Measurements from ENCODE around the gene ACACB. TPM values are rescaled to one million over a fixed set of nuclear protein-coding genes. Genes with fewer than 3 reads are reported as not detected.
"Not testable (repeated sequence)": the region's sequence is repeated elsewhere in the genome, so short reads cannot be mapped to it uniquely, and the experiment has no call there.

The ACACB gene
- total and polyA plus RNA-seq, 4 experiments from 2014 or later, result 0.83 to 47.1 (median 24.4) TPM

- no peak for DNase-seq
- ChIA-PET CTCF (ENCODE audit: partially characterized antibody) (no interaction called here), POLR2A (ENCODE audit: partially characterized antibody) (no interaction called here)
- H3K9me3 Mint-ChIP-seq, result peaks cover 0 to 13% (median under 1%) of the 10 kb centered on the region in 8 donors
- no peaks in the 10 kb centered on the region for H3K4me1 ChIP-seq (ENCODE audit: insufficient read depth, low read length)
- peak overlapping the region in 1 of 7 donors; percentile 17 for H3K27ac Mint-ChIP-seq
- no peaks in the 10 kb centered on the region for H3K36me3 ChIP-seq (ENCODE audit: insufficient read depth, low read length)
- no peaks in the 10 kb centered on the region for H3K27me3 ChIP-seq (ENCODE audit: insufficient read depth, low read length)
- no peak overlapping the region for H3K4me3 ChIP-seq (ENCODE audit: low read length in 2 of 2)
- H3K27ac ChIP-seq (ENCODE audit: low read depth, low read length), result no peak overlapping the region
- peaks cover 49 to 52% of the 10 kb centered on the region in 2 donors for H3K36me3 Mint-ChIP-seq
- intact Hi-C loops (cut with micrococcal nuclease), result no loop called here
- H3K4me1 Mint-ChIP-seq, result no peaks in the 10 kb centered on the region
- no peaks in the 10 kb centered on the region for H3K9me3 ChIP-seq (ENCODE audit: control insufficient read depth in 1 of 2, low read length in 2 of 2)
- no peaks in the 10 kb centered on the region for H3K27me3 Mint-ChIP-seq
- no peak overlapping the region for H3K4me3 Mint-ChIP-seq
Measured at GRCh38 chr12:109169262-109169661, 52.9 kb downstream of the ACACB start.

GRCh38 chr12:109169686-109170085 lies 53.3 kb downstream of the ACACB start:
- H3K27ac ChIP-seq (ENCODE audit: low read depth, low read length), result no peak overlapping the region
- H3K36me3 ChIP-seq (ENCODE audit: insufficient read depth, low read length), result no peaks in the 10 kb centered on the region
- H3K9me3 Mint-ChIP-seq, result peaks cover 0 to 13% (median 1%) of the 10 kb centered on the region in 8 donors
- H3K4me1 Mint-ChIP-seq, result no peaks in the 10 kb centered on the region
- H3K27me3 Mint-ChIP-seq, result no peaks in the 10 kb centered on the region
- H3K27ac Mint-ChIP-seq, result peak overlapping the region in 1 of 7 donors; percentile 37
- H3K4me3 ChIP-seq (ENCODE audit: low read length in 2 of 2), result no peak overlapping the region
- ChIA-PET CTCF (ENCODE audit: partially characterized antibody) (no interaction called here), POLR2A (ENCODE audit: partially characterized antibody) (no interaction called here)
- no peaks in the 10 kb centered on the region for H3K27me3 ChIP-seq (ENCODE audit: insufficient read depth, low read length)
- no peaks in the 10 kb centered on the region for H3K4me1 ChIP-seq (ENCODE audit: insufficient read depth, low read length)
- no peak for DNase-seq
- peaks cover 52 to 53% of the 10 kb centered on the region in 2 donors for H3K36me3 Mint-ChIP-seq
- intact Hi-C loops (cut with micrococcal nuclease), result no loop called here
- no peak overlapping the region for H3K4me3 Mint-ChIP-seq
- no peaks in the 10 kb centered on the region for H3K9me3 ChIP-seq (ENCODE audit: control insufficient read depth in 1 of 2, low read length in 2 of 2)

- Mint-ChIP-seq H3K27ac (no peak overlapping the region), H3K4me3 (no peak overlapping the region), H3K9me3 (peaks cover 0 to 13% (median 1%) of the 10 kb centered on the region in 8 donors), H3K4me1 (no peaks in the 10 kb centered on the region), H3K36me3 (peaks cover 52 to 56% of the 10 kb centered on the region in 2 donors), H3K27me3 (no peaks in the 10 kb centered on the region)
- POLR2A ChIA-PET (ENCODE audit: partially characterized antibody), result interaction anchor here (0.7 kb wide), 1 partner anchor 1899 kb away, joined by 3 read pairs; no protein-coding TSS in a partner anchor
- Histone ChIP-seq H3K4me1 (ENCODE audit: insufficient read depth, low read length) (no peaks in the 10 kb centered on the region), H3K9me3 (ENCODE audit: control insufficient read depth in 1 of 2, low read length in 2 of 2) (no peaks in the 10 kb centered on the region), H3K4me3 (ENCODE audit: low read length in 2 of 2) (no peak overlapping the region), H3K27ac (ENCODE audit: low read depth, low read length) (no peak overlapping the region), H3K36me3 (ENCODE audit: insufficient read depth, low read length) (no peaks in the 10 kb centered on the region), H3K27me3 (ENCODE audit: insufficient read depth, low read length) (no peaks in the 10 kb centered on the region)
- CTCF ChIA-PET (ENCODE audit: partially characterized antibody), result interaction anchor here (1.3 kb wide), 1 partner anchor 58 kb away, joined by 7 read pairs; no protein-coding TSS in a partner anchor
- intact Hi-C loops (cut with micrococcal nuclease), result no loop called here
- DNase-seq, result no peak
Measured at GRCh38 chr12:109170324-109170723, 53.9 kb downstream of the ACACB start.

- intact Hi-C loops (cut with micrococcal nuclease); H3K9me3 ChIP-seq (ENCODE audit: control insufficient read depth in 1 of 2, low read length in 2 of 2); H3K27me3 Mint-ChIP-seq; H3K4me3 Mint-ChIP-seq; H3K27ac Mint-ChIP-seq; H3K27ac ChIP-seq (ENCODE audit: low read depth, low read length); DNase-seq; H3K4me1 Mint-ChIP-seq; POLR2A ChIA-PET (ENCODE audit: partially characterized antibody); H3K36me3 ChIP-seq (ENCODE audit: insufficient read depth, low read length); CTCF ChIA-PET (ENCODE audit: partially characterized antibody); H3K4me3 ChIP-seq (ENCODE audit: low read length in 2 of 2); H3K27me3 ChIP-seq (ENCODE audit: insufficient read depth, low read length); H3K4me1 ChIP-seq (ENCODE audit: insufficient read depth, low read length): not testable (repeated sequence)
- peaks cover 0 to 13% (median 1%) of the 10 kb centered on the region in 8 donors for H3K9me3 Mint-ChIP-seq
- peaks cover 54 to 63% of the 10 kb centered on the region in 2 donors for H3K36me3 Mint-ChIP-seq
Measured at GRCh38 chr12:109172787-109173186, 56.4 kb downstream of the ACACB start.

- Mint-ChIP-seq H3K9me3 (peaks cover 0 to 13% (median 1%) of the 10 kb centered on the region in 8 donors), H3K36me3 (peaks cover 54 to 62% of the 10 kb centered on the region in 2 donors), H3K4me3 (no peak overlapping the region), H3K4me1 (no peaks in the 10 kb centered on the region), H3K27me3 (no peaks in the 10 kb centered on the region), H3K27ac (no peak overlapping the region)
- DNase-seq, result no peak
- ChIA-PET CTCF (ENCODE audit: partially characterized antibody) (no interaction called here), POLR2A (ENCODE audit: partially characterized antibody) (no interaction called here)
- H3K27ac ChIP-seq (ENCODE audit: low read depth, low read length), result no peak overlapping the region
- H3K4me3 ChIP-seq (ENCODE audit: low read length in 2 of 2), result no peak overlapping the region
- intact Hi-C loops (cut with micrococcal nuclease), result no loop called here
- H3K36me3 ChIP-seq (ENCODE audit: insufficient read depth, low read length), result no peaks in the 10 kb centered on the region
- no peaks in the 10 kb centered on the region for H3K9me3 ChIP-seq (ENCODE audit: control insufficient read depth in 1 of 2, low read length in 2 of 2)
- no peaks in the 10 kb centered on the region for H3K27me3 ChIP-seq (ENCODE audit: insufficient read depth, low read length)
- H3K4me1 ChIP-seq (ENCODE audit: insufficient read depth, low read length), result no peaks in the 10 kb centered on the region
Measured at GRCh38 chr12:109173443-109174240, 57.3 kb downstream of the ACACB start.

GRCh38 chr12:109174468-109174867 lies 58.1 kb downstream of the ACACB start:
- H3K4me3 Mint-ChIP-seq, result no peak overlapping the region
- no peaks in the 10 kb centered on the region for H3K27me3 ChIP-seq (ENCODE audit: insufficient read depth, low read length)
- intact Hi-C loops (cut with micrococcal nuclease), result no loop called here
- peaks cover 54 to 63% of the 10 kb centered on the region in 2 donors for H3K36me3 Mint-ChIP-seq
- no peak overlapping the region for H3K27ac ChIP-seq (ENCODE audit: low read depth, low read length)
- no peak overlapping the region for H3K27ac Mint-ChIP-seq
- DNase-seq, result no peak
- no peaks in the 10 kb centered on the region for H3K27me3 Mint-ChIP-seq
- no peaks in the 10 kb centered on the region for H3K9me3 ChIP-seq (ENCODE audit: control insufficient read depth in 1 of 2, low read length in 2 of 2)
- H3K4me1 Mint-ChIP-seq, result no peaks in the 10 kb centered on the region
- no peak overlapping the region for H3K4me3 ChIP-seq (ENCODE audit: low read length in 2 of 2)
- peaks cover 0 to 13% (median 1%) of the 10 kb centered on the region in 8 donors for H3K9me3 Mint-ChIP-seq
- POLR2A ChIA-PET (ENCODE audit: partially characterized antibody), result no interaction called here
- CTCF ChIA-PET (ENCODE audit: partially characterized antibody), result no interaction called here
- H3K36me3 ChIP-seq (ENCODE audit: insufficient read depth, low read length), result no peaks in the 10 kb centered on the region
- no peaks in the 10 kb centered on the region for H3K4me1 ChIP-seq (ENCODE audit: insufficient read depth, low read length)

GRCh38 chr12:109178532-109178931 lies 62.1 kb downstream of the ACACB start:
- Histone ChIP-seq H3K4me1 (ENCODE audit: insufficient read depth, low read length) (no peaks in the 10 kb centered on the region), H3K27ac (ENCODE audit: low read depth, low read length) (no peak overlapping the region), H3K36me3 (ENCODE audit: insufficient read depth, low read length) (no peaks in the 10 kb centered on the region), H3K9me3 (ENCODE audit: control insufficient read depth in 1 of 2, low read length in 2 of 2) (no peaks in the 10 kb centered on the region), H3K27me3 (ENCODE audit: insufficient read depth, low read length) (no peaks in the 10 kb centered on the region), H3K4me3 (ENCODE audit: low read length in 2 of 2) (no peak overlapping the region)
- H3K9me3 Mint-ChIP-seq, result peaks cover 0 to 5% (median under 1%) of the 10 kb centered on the region in 8 donors
- H3K4me1 Mint-ChIP-seq, result peaks cover 0 to 4% (median under 1%) of the 10 kb centered on the region in 4 donors
- intact Hi-C loops (cut with micrococcal nuclease), result no loop called here
- POLR2A ChIA-PET (ENCODE audit: partially characterized antibody), result no interaction called here
- H3K27ac Mint-ChIP-seq, result peak overlapping the region in 3 of 7 donors; percentile 2 to 58 (median 11)
- CTCF ChIA-PET (ENCODE audit: partially characterized antibody), result no interaction called here
- peaks cover 48 to 51% of the 10 kb centered on the region in 2 donors for H3K36me3 Mint-ChIP-seq
- no peaks in the 10 kb centered on the region for H3K27me3 Mint-ChIP-seq
- DNase-seq, result no peak
- no peak overlapping the region for H3K4me3 Mint-ChIP-seq
